Neural progenitor cell (in vitro differentiated cells): ENCODE measurements around the gene CSF2. TPM values are rescaled to one million over a fixed set of nuclear protein-coding genes. Genes with fewer than 3 reads are reported as not detected.

Experiments used
- DNase-seq: peaks from one replicate; pipeline ENCODE4 v3.0.0-alpha.2; 2016; ENCODE audit warnings: low spot score
- H2AFZ ChIP-seq: fragments of 200-600 bp; sonication (generic); replicated peaks from 2 replicates; pipeline ENCODE4 v1.6.1; 2016; ENCODE audit warnings: antibody characterized with exemption
- H3F3A ChIP-seq: fragments of 200-600 bp; sonication (generic); 2 replicates; pipeline ENCODE4 v1.6.1; 2016; ENCODE audit warnings: antibody characterized with exemption, low read depth
- H3K27ac ChIP-seq: fragments of 200-600 bp; sonication (generic); 2 replicates; pipeline ENCODE4 v1.5.1; 2016; ENCODE audit warnings: mild to moderate bottlenecking
- H3K27me3 ChIP-seq: fragments of 200-600 bp; sonication (generic); 2 replicates; pipeline ENCODE4 v1.6.1; 2016; ENCODE audit warnings: mild to moderate bottlenecking, moderate library complexity
- H3K36me3 ChIP-seq: fragments of 200-600 bp; sonication (generic); 2 replicates; pipeline ENCODE4 v1.5.1; 2016
- H3K4me1 ChIP-seq: fragments of 200-600 bp; sonication (generic); 2 replicates; pipeline ENCODE4 v1.6.1; 2016; ENCODE audit warnings: mixed run types
- H3K4me2 ChIP-seq: fragments of 200-600 bp; sonication (generic); 2 replicates; pipeline ENCODE4 v1.6.1; 2016
- H3K4me3 ChIP-seq: fragments of 200-600 bp; sonication (generic); 2 replicates; pipeline ENCODE4 v1.5.1; 2016
- H3K79me2 ChIP-seq: fragments of 200-600 bp; sonication (generic); 2 replicates; pipeline ENCODE4 v1.6.1; 2016; ENCODE audit warnings: low read depth
- H3K9ac ChIP-seq: fragments of 200-600 bp; sonication (generic); 2 replicates; pipeline ENCODE4 v1.6.1; 2016
- H3K9me3 ChIP-seq: fragments of 200-600 bp; sonication (generic); 2 replicates; pipeline ENCODE4 v1.5.1; 2016; ENCODE audit warnings: low read depth
- H4K20me1 ChIP-seq: fragments of 200-600 bp; sonication (generic); 2 replicates; pipeline ENCODE4 v1.6.1; 2016; ENCODE audit warnings: low read depth
- H3K27ac Mint-ChIP-seq: 3 replicates; pipeline ENCODE4 v1.8.0; 2021; ENCODE audit warnings: mixed read lengths
- H3K27me3 Mint-ChIP-seq: 2 replicates; pipeline ENCODE4 v1.8.0; 2022; ENCODE audit warnings: low read depth, mild to moderate bottlenecking, inconsistent platforms, moderate library complexity, mixed read lengths; ENCODE audit not compliant: insufficient read depth
- H3K36me3 Mint-ChIP-seq: 3 replicates; pipeline ENCODE4 v1.8.0; 2021; ENCODE audit warnings: mixed read lengths
- H3K4me1 Mint-ChIP-seq: 3 replicates; pipeline ENCODE4 v1.8.0; 2021; ENCODE audit warnings: mixed read lengths
- H3K4me3 Mint-ChIP-seq: 3 replicates; pipeline ENCODE4 v1.8.0; 2021; ENCODE audit warnings: mild to moderate bottlenecking, moderate library complexity, mixed read lengths
- H3K9me3 Mint-ChIP-seq: 3 replicates; pipeline ENCODE4 v1.8.0; 2020; ENCODE audit warnings: mixed read lengths
- CTCF ChIP-seq: fragments of 200-600 bp; sonication (generic); IDR thresholded peaks from 2 replicates; pipeline ENCODE4 v1.5.1; 2017; ENCODE audit warnings: antibody characterized with exemption, mild to moderate bottlenecking
- EZH2 ChIP-seq: fragments of 200-600 bp; sonication (generic); IDR thresholded peaks from 2 replicates; pipeline ENCODE4 v1.6.1; 2017; ENCODE audit warnings: antibody characterized with exemption, mild to moderate bottlenecking, moderate library complexity
- EZH2phosphoT487 ChIP-seq: fragments of 200-600 bp; sonication (generic); IDR thresholded peaks from 2 replicates; pipeline ENCODE4 v1.6.1; 2017; ENCODE audit warnings: antibody characterized with exemption
- total RNA-seq: library from RNA; depleted of rRNA; stranded (reverse); fragments of >200 nt; gene quantifications from 2 replicates; pipeline ENCODE4 v1.2.3, GENCODE V29; 2015; ENCODE audit warnings: low replicate concordance

CSF2 gene
- total RNA-seq, 1 donor from 2014 or later, result not detected

- H3K27ac Mint-ChIP-seq, result no peak overlapping the region
- no peaks in the 10 kb centered on the region for H3K4me1 Mint-ChIP-seq
- H2AFZ ChIP-seq, result no peak overlapping the region
Observed at GRCh38 chr5:132110195-132110594, 36.6 kb downstream of the CSF2 start.

GRCh38 chr5:132110930-132111329 lies 37.3 kb downstream of the CSF2 start:
- Histone ChIP-seq H3K79me2 (no peaks in the 10 kb centered on the region), H3K27me3 (no peaks in the 10 kb centered on the region), H3K4me3 (no peak overlapping the region), H4K20me1 (no peaks in the 10 kb centered on the region), H3K9me3 (no peaks in the 10 kb centered on the region), H2AFZ (no peak overlapping the region), H3K4me1 (no peaks in the 10 kb centered on the region), H3K4me2 (no peak overlapping the region), H3K9ac (no peak overlapping the region), H3F3A (no peaks in the 10 kb centered on the region), H3K36me3 (no peaks in the 10 kb centered on the region), H3K27ac (no peak overlapping the region)
- Mint-ChIP-seq H3K4me1 (no peaks in the 10 kb centered on the region), H3K27me3 (peaks cover 6% of the 10 kb centered on the region), H3K4me3 (no peak overlapping the region), H3K27ac (no peak overlapping the region), H3K9me3 (peaks cover 2% of the 10 kb centered on the region), H3K36me3 (no peaks in the 10 kb centered on the region)
- TF ChIP-seq EZH2phosphoT487 (no peak), CTCF (no peak), EZH2 (no peak)
- no peak for DNase-seq

More at GRCh38 chr5:132110195-132110594, 36.6 kb downstream of the CSF2 start:
- Histone ChIP-seq H3K4me1 (no peaks in the 10 kb centered on the region), H3K36me3 (no peaks in the 10 kb centered on the region), H3K4me3 (no peak overlapping the region), H3K9me3 (no peaks in the 10 kb centered on the region), H3K9ac (no peak overlapping the region), H3F3A (no peaks in the 10 kb centered on the region), H3K4me2 (no peak overlapping the region), H3K27ac (no peak overlapping the region), H3K27me3 (no peaks in the 10 kb centered on the region), H4K20me1 (no peaks in the 10 kb centered on the region), H3K79me2 (no peaks in the 10 kb centered on the region)
- H3K36me3 Mint-ChIP-seq, result no peaks in the 10 kb centered on the region
- no peak overlapping the region for H3K4me3 Mint-ChIP-seq
- peaks cover 6% of the 10 kb centered on the region for H3K27me3 Mint-ChIP-seq
- peaks cover 2% of the 10 kb centered on the region for H3K9me3 Mint-ChIP-seq
- no peak for DNase-seq
- TF ChIP-seq CTCF (no peak), EZH2 (no peak), EZH2phosphoT487 (no peak)

- H3K36me3 ChIP-seq, result no peaks in the 10 kb centered on the region
- DNase-seq, result no peak
- H3K27me3 Mint-ChIP-seq, result peaks cover 6% of the 10 kb centered on the region
Observed at GRCh38 chr5:132112111-132112510, 38.5 kb downstream of the CSF2 start.

More at GRCh38 chr5:132112111-132112510, 38.5 kb downstream of the CSF2 start:
- H3K27ac Mint-ChIP-seq, result no peak overlapping the region
- peaks cover 2% of the 10 kb centered on the region for H3K9me3 Mint-ChIP-seq
- H3K36me3 Mint-ChIP-seq, result no peaks in the 10 kb centered on the region
- Histone ChIP-seq H3K27me3 (no peaks in the 10 kb centered on the region), H3K27ac (no peak overlapping the region), H3F3A (no peaks in the 10 kb centered on the region), H2AFZ (no peak overlapping the region), H4K20me1 (no peaks in the 10 kb centered on the region), H3K4me1 (no peaks in the 10 kb centered on the region), H3K9me3 (no peaks in the 10 kb centered on the region), H3K4me2 (no peak overlapping the region), H3K4me3 (no peak overlapping the region), H3K9ac (no peak overlapping the region), H3K79me2 (no peaks in the 10 kb centered on the region)
- H3K4me1 Mint-ChIP-seq, result no peaks in the 10 kb centered on the region
- no peak for TF ChIP-seq EZH2phosphoT487
- no peak for TF ChIP-seq EZH2
- TF ChIP-seq CTCF, result no peak
- H3K4me3 Mint-ChIP-seq, result no peak overlapping the region
